ENCODE measurements around the gene CENPP.

Gene CENPP

DNA sequence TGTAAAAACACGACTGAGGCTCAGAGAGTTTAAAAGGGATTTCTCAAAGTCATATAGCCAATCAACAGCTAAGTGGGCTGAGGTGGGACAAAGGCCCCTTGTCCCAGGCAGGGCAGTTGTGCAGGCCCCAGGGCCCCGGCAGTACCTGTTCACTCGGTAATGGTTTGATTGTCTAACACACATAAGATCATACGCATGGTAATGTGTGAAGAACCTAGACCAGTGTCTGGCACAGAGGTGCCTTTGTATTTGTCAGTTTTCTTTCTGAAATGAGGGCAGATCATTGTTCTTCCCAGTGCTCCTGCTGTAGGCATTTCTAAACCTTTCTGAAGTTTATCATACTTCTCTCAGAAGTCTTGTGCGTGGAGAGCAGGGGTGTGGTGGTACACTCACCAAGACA lies 277.3 kb downstream of the CENPP start:
- no peak for DNase-seq

DNA sequence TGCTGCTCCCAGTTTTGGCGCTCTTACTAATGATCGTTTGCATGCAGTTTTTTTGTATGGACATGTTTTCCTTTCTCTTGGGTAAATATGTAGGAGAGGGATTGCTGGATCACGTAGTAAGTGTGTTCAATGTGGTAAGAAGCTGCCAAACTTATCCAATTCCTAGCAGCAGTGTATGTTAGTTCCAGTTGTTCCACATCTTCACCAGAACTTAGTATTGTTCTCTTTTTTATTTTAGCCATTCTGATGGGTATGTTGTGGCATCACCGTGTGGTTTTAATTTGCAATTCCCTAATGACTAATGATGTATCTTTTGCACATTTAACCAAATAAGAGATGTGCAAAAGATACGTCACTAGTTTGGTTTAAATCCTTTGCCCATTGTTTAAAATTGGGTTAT lies 278.2 kb downstream of the CENPP start:
- DNase-seq, result no peak

DNA sequence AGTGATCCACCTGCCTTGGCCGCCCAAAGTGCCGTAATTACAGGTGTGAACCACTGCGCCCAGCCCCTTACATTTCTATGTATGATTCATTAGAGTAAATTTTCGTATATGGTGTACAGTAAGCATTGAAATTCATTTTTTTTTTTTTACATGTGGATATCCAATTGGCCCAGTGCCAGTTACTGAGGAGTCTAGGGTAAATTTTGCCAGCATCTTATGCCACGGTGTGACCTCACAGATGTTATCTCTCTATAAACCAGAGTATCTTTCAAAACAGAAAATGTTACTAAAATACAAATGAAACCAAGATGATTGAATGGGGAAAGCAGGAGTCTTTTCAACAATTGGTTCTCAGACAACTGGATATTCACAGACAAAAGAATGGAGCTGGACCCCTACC lies 279.5 kb downstream of the CENPP start:
- no peak for DNase-seq

GRCh38 chr9:92607088-92607487 lies 281.3 kb downstream of the CENPP start:
- no peak for DNase-seq

DNA sequence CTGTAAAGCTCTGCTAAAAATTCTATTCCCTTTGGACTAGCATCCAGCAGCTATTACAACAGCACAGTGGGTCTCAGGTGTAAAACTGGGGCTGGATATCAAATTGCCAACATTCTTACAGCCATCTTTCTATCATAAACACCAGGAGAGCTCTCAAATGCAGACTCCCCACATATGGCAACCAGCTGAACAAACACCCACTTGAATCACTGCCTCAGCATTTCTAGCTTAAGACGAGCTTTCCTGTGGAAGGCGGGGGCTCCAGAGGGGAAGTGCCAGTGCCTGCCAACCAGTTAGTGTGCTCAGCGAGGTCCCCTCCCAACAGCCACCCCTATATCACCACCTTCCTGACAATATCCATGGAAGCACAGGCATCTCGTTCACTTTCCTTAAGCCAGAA lies 282.0 kb downstream of the CENPP start:
- DNase-seq, result no peak

DNA sequence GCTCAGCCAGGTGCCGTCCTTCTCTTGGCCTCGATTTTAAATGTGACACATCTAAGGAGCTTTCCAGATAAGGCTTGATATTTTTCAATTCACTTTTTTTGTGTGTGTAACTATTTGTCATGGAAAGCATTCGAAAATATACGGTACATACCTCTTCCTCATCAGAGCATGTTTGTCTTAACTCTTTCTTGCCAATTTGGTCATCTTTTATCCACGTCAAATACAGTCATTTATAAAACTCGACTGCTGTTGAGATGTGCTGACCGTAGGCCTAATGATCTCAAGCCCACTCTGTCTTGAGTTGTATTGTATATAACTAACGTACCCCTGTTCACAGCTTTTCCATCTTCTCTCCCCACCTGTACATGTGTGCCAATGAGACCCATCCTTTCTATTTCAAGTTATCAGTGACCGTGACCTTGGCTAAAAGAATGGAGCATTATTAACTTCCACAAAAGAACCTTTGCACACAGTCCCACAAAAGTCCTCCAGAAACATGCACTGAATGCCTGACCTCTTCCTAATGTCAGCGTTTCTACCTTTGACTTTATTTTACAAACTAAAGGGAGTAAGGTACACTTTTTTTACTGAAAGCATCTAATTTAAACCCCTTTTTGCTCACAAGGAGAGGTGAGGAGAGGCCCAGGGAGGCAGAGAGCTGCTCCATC lies 282.6 kb downstream of the CENPP start:
- DNase-seq, result no peak

DNA sequence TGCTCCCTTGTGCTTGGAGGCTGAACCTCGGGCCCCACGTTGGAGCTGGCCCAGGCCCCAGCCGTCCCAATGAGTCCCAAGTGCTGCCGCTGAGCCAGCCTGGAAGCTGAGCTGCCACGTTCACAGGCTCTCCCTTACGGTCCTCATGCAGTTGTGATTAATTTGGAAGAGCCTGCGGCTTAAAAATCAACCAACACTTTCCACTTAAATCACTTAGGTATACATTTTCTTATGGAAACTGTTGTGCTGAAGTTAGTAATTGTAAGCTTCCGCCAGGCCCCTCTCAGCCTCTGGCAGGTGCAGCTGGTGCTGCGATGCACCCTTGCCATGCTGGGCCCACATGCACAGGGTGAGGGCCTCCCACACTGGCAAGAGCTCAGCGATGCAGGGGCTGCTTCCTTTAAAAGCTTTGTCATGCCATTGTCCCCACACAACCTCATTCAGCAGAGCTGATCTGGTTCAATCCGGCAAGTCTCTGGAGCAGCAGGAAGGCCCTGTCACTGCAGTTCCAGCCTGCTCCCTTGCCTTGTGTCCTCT lies 283.2 kb downstream of the CENPP start:
- DNase-seq, result no peak

DNA sequence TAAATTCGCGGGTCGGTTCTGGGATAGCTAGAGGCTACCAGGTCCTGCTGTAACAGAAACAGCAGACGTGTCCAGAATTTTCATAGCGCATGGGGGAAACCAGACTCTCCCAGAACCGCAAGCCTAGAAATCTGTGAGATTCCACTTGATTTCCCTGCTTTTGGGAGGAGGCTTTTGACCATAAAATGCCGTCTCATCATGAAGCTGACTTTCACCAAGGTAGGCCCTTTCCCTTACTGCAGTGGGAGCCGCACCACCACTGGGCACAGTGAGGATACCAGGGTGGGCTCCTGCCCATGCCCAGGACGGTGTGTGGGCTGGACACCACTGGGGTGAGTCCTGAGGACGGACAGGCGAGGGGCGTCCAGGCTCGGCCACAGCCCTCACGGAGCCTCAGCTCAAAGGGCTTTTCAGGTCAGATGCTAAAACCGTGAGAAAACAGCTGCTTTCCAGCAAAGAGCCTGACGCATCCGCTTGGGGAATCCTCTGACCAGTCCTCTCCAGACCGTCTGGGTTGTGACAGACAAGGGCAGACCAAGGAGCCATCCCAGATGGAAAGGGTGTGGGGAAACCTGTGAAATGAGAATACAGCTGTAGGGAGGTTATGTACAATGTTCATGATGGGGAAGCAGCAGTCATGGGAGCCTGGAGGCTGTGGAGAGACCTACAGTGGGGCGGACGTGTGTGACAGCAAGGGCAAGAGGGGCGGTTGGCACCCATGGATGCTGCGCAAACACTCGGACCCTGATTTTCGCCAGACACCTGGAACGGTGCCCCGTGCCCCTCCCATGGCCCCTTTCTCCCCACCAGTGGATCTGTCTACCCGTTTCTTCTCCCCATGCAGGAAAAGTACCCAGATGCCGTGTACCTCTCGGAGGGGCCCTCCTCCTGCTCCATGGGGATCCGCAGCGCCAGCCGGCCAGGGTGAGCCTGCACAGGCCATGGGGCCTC lies 285.0 kb downstream of the CENPP start:
- DNase-seq, result no peak

GRCh38 chr9:92611621-92612285 lies 286.0 kb downstream of the CENPP start:
- no peak for DNase-seq

DNA sequence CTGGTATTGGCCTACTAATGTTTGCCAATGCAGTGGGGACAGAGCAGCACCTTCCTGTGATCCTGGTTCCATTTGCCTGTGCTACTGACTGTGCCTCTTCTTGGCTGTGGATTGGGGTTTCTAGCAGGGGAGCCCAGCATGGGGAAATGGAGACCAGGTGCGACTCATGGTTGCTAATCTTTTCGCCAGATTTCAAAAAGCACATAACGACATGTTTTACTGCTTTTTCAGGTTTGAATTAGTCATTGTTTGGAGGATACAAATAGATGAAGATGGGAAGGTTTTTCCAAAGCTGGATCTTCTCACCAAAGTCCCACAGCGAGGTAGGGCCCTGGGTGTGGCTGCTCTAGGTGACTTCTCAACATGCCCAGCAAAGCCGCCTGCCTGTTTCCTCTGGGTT lies 286.5 kb downstream of the CENPP start:
- DNase-seq, result no peak

DNA sequence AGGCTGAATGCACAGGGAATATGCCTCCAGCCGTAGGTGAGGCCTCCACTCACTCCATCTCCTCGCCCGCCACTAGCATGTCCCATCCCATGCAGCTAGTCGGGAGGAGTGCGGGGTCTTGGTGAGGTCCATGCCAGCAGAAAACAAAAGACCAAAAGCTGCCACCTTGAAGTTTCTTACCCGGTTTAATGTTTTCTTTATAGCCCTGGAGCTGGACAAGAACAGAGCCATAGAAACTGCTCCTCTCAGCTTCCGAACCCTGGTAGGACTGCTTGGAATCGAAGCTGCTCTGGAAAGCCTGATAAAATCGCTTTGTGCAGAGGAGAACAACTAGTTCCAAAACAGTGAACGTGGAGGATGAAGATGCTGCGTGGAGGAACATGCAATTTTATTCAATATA lies 287.1 kb downstream of the CENPP start:
- no peak for DNase-seq

DNA sequence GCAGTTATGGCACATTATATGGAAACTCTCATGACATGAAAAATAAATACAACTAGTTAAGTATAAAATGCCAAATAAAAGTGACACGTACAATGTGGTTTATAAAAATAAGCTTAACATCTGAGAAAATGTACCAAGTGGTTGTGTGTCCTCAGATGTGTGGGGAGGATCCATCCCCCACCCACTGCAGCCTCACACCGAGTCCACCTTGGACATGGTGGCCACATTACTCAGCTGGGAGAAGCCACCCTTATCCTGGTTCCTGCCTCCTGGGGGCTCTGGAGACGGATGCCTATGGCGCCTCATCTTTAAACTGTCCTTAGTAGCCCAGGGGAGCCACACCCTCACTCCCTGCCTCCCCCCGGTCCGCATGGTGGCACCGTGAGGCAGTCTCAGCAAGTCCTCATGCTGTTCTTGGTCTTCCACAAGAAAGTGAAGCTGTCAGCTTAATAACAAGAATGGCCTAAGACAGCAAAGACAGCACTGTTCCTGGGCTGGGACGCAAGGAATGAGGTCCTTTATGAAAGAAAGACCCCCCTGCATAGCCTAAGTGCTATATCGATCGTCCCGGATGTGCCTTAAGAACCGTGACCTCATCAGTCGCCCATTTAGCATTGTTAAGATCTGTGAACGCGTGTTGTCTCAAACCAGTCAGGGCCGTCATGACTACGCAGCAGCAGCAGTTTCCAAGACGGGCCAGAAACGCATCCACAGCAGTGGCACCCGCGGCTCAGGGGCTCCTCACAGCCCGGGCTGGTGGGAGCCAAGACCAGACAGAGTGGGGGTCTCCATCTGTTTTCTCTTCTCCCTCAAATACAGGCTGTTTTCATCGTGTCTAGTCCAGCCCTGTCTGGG lies 287.7 kb downstream of the CENPP start:
- DNase-seq, result no peak

DNA sequence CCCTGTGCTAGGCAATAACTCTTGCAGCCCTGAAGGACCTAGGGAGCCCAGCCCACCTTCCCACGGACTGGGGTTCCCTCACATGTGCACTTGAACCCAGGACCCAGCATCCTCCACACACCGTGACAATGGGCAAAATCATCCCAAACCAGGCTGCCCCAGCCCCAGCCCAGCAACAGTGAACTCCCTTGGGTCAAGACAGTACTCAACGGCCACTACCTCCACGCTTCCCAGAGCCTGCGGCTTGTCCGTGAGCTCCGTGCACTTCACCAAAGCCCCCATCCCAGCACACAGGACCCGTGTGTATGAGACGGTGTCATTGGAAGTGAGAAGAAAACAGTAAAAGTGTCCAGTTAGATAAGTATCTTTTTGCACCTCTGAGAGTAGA lies 288.4 kb downstream of the CENPP start:
- no peak for DNase-seq

DNA sequence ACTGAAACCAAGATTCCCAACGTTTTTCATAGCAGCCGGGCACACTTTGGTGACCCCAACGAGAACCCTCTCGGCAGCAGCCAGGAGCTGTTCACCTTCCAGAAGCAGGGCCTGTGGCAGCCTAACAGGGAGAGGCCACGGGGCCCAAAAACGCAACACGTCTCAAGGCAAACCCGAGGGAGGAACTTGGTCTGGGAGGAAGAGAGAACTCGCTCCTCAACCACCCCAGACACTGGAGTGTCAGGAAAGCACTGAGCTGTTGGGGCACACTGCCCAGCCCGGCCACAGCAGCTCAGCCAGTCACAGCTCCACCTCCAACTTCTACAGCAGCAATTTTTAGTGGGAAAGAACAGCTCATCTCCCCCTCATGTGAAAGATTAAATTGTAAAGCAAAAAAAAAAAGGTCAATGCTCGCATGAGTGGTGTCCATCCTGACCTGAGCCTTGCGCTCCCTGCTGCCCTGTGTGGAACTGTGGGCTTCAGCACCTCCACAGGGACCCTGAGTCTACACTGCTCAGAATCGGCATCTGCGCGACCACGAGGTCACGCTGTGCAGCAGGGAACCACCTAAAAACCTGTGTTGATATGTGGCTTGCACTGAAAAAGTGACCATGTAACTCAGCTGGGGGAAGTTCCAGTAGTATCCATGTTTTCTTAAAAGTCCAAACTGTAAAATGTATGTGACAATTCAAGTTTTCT lies 289.2 kb downstream of the CENPP start:
- no peak for DNase-seq

GRCh38 chr9:92615790-92616189 lies 290.0 kb downstream of the CENPP start:
- DNase-seq, result no peak

DNA sequence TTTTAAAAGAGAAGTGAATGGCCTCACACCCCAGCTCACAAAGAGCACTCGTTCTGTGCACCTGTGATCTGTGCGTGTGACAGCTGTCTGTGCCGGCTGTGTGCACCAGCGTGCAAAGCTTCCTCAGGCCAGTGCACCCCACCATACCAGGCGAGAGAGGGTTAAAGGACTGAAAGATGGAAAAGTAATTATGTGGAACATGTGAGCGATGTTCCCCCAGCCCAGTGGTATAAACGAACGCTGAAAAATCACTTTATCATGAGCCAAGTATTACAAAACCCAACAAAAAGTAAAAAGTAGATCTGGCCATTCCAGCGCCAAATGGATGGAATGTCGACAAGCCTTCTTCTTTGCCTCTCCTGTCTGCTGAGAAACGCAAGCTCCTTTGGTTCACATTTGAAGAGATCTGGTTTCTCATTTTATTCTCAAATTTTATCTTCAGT lies 290.5 kb downstream of the CENPP start:
- DNase-seq, result no peak

- DNase-seq, result no peak
These were observed 290.9 kb downstream of the CENPP start for GRCh38 chr9:92616655-92617111.

DNA sequence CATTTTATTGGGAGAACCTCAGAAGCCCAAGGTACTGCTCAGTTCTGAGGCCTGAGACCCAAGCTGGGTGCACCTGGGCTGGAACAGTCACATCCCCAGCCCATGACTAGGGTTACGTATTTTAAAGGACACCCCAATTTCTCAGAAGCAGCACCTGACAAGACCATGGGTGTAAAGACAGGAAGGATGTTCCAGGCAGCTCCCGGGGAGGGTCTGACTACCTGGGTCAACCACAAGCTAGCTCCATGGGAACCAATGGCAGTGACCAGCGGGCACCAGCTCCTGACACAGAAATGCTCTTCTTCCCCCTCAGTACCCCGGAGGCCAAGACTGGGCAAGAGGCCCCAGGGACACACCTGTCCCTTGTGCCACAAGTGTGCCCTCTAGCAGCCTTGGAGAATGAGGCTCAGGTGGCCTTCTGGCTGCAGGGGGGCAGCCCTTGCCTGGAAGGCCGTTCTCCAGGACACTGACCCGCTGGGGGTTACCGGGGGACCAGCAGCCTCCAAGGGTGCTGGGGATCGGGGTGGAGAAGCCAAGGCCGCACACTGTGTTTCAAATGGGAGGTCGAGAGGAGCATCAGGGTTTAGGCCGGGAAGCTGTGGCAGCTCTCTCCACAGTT lies 291.6 kb downstream of the CENPP start:
- no peak for DNase-seq

GRCh38 chr9:92617951-92618510 lies 292.3 kb downstream of the CENPP start:
- no peak for DNase-seq

DNA sequence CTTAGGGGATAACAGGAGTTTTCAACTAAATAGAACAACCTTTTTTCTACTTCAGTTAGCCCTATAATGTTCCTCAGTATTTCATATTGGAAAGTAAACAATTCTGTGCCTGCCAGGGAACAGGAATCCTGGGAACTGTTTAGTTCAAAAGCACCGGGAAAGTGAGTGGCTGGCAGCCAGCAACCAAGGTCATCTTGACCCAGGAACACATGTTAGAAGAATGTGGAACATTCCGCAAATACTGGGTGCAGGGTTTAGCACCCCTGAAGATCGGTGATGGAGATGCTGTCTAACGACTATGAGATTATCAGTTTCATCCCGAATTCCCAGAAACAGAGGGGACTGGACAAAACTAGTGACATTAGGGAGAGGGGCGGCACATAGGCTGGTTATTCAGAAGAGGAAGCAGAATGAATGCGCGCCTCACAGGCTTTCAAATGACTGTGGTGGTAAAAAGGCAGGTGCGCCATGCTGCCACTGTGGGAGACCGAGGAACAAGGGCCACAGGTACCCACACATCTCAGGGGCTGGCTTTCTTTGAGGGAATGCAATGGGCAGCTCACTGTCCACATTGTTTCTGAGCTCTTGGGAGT lies 293.0 kb downstream of the CENPP start:
- no peak for DNase-seq

Data from T-helper 9 cell (primary cell).